Osteoblast (primary cell): ENCODE results near the gene LHX5. TPM values are rescaled to one million over a fixed set of nuclear protein-coding genes. Genes with fewer than 3 reads are reported as not detected.
A peak's percentile ranks its signal among the peaks of the same experiment; 100 is the strongest.

Source experiments
- DNase-seq: peaks from one replicate; pipeline ENCODE4 v3.0.0; 2011; ENCODE audit warnings: low spot score, mixed read lengths; ENCODE audit not compliant: insufficient read length; ENCODE audit errors: missing footprints
- H2AFZ ChIP-seq: 2 replicates; pipeline ENCODE4 v1.6.0; 2011; ENCODE audit warnings: mild to moderate bottlenecking, low read length
- H3K27ac ChIP-seq: 2 replicates; pipeline ENCODE4 v1.5.1; 2011; ENCODE audit warnings: mild to moderate bottlenecking, low read depth, low read length, moderate library complexity
- H3K27me3 ChIP-seq: 2 replicates; pipeline ENCODE4 v1.6.0; 2012; ENCODE audit warnings: mild to moderate bottlenecking, control low read depth, inconsistent platforms, low read length, moderate library complexity; ENCODE audit not compliant: insufficient read depth
- H3K36me3 ChIP-seq: 2 replicates; pipeline ENCODE4 v1.5.1; 2011; ENCODE audit warnings: mild to moderate bottlenecking, low read length, control low read depth, moderate library complexity; ENCODE audit not compliant: insufficient read depth
- H3K4me1 ChIP-seq: 2 replicates; pipeline ENCODE4 v1.5.1; 2011; ENCODE audit warnings: mild to moderate bottlenecking, low read length, control low read depth, moderate library complexity; ENCODE audit not compliant: insufficient read depth
- H3K4me2 ChIP-seq: 2 replicates; pipeline ENCODE4 v1.6.0; 2011; ENCODE audit warnings: mild to moderate bottlenecking, low read length; ENCODE audit not compliant: insufficient read depth
- H3K4me3 ChIP-seq: fragments of 200-600 bp; sonication (generic); 3 replicates; pipeline ENCODE4 v1.5.1; 2012; ENCODE audit warnings: mild to moderate bottlenecking, low read length, inconsistent platforms; ENCODE audit not compliant: insufficient read depth
- H3K79me2 ChIP-seq: 2 replicates; pipeline ENCODE4 v1.6.0; 2012; ENCODE audit warnings: mild to moderate bottlenecking, low read length, control low read depth, inconsistent platforms; ENCODE audit not compliant: insufficient read depth
- H3K9me3 ChIP-seq: 2 replicates; pipeline ENCODE4 v1.5.1; 2011; ENCODE audit warnings: low read depth, low read length, control low read depth
- H4K20me1 ChIP-seq: 2 replicates; pipeline ENCODE4 v1.6.0; 2012; ENCODE audit warnings: mild to moderate bottlenecking, low read length, control low read depth; ENCODE audit not compliant: insufficient read depth
- CTCF ChIP-seq: IDR thresholded peaks from 2 replicates; pipeline ENCODE4 v1.5.1; 2011; ENCODE audit warnings: mild to moderate bottlenecking, low read depth, low read length, moderate library complexity; ENCODE audit errors: extremely low read depth
- total RNA-seq: library from RNA; depleted of rRNA; stranded (reverse); fragments of >200 nt; gene quantifications from 2 replicates; pipeline ENCODE4 v1.2.3, GENCODE V29; 2012

Gene LHX5
- total RNA-seq, 1 donor: not detected

GRCh38 chr12:113464852-113465719 lies 6.6 kb downstream of the LHX5 start:
- Histone ChIP-seq H3K9me3 (no peaks in the 10 kb centered on the region), H3K27ac (no peak overlapping the region), H3K79me2 (no peaks in the 10 kb centered on the region), H3K4me3 (no peak overlapping the region), H4K20me1 (no peaks in the 10 kb centered on the region), H2AFZ (no peak overlapping the region), H3K4me2 (no peak overlapping the region), H3K27me3 (peaks cover 82% of the 10 kb centered on the region), H3K4me1 (no peaks in the 10 kb centered on the region), H3K36me3 (no peaks in the 10 kb centered on the region)
- no peak for TF ChIP-seq CTCF
- DNase-seq: peak; percentile 79

GRCh38 chr12:113464452-113464775 lies 7.3 kb downstream of the LHX5 start:
- peaks cover 82% of the 10 kb centered on the region for H3K27me3 ChIP-seq
- no peak overlapping the region for H2AFZ ChIP-seq
- H3K79me2 ChIP-seq: no peaks in the 10 kb centered on the region
- H3K4me3 ChIP-seq: no peak overlapping the region
- H3K36me3 ChIP-seq: no peaks in the 10 kb centered on the region
- H3K9me3 ChIP-seq: no peaks in the 10 kb centered on the region
- no peak overlapping the region for H3K27ac ChIP-seq
- H3K4me1 ChIP-seq: no peaks in the 10 kb centered on the region
- H3K4me2 ChIP-seq: no peak overlapping the region
- TF ChIP-seq CTCF: no peak
- DNase-seq: peak; percentile 58
- no peaks in the 10 kb centered on the region for H4K20me1 ChIP-seq

GRCh38 chr12:113463746-113464451 lies 7.8 kb downstream of the LHX5 start:
- Histone ChIP-seq H3K79me2 (no peaks in the 10 kb centered on the region), H3K4me3 (no peak overlapping the region), H3K4me1 (no peaks in the 10 kb centered on the region), H3K9me3 (no peaks in the 10 kb centered on the region), H3K27ac (no peak overlapping the region), H4K20me1 (no peaks in the 10 kb centered on the region), H3K36me3 (no peaks in the 10 kb centered on the region), H3K4me2 (no peak overlapping the region), H3K27me3 (peaks cover 81% of the 10 kb centered on the region), H2AFZ (no peak overlapping the region)
- no peak for TF ChIP-seq CTCF
- peak; percentile 85 for DNase-seq
